Upper lobe of left lung (tissue), 6 donors: ENCODE measurements around the gene SOX2. TPM values are rescaled to one million over a fixed set of nuclear protein-coding genes. Genes with fewer than 3 reads are reported as not detected.
A peak's percentile ranks its signal among the peaks of the same experiment; 100 is the strongest.

Experiments used
- ATAC-seq, 2 donors: fragments of 200-7000 bp; cut with Tn5 transposase; one replicate each; pipeline ENCODE4 v1.9.1; 2022; ENCODE audit warnings: mild to moderate bottlenecking in 2 of 2, moderate library complexity in 2 of 2; ENCODE audit not compliant: low FRiP score in 2 of 2
- DNase-seq, 2 donors: peaks; one replicate each; pipeline ENCODE4 v3.0.0-alpha.2; 2019 to 2020
- H3K27ac ChIP-seq, 4 donors: fragments of 200-600 bp; sonication (generic); one replicate each; pipeline ENCODE4 v1.5.1; 2016 to 2019
- H3K27me3 ChIP-seq, 4 donors: fragments of 200-600 bp; sonication (generic); one replicate each; pipeline ENCODE4 v1.5.1; 2017 to 2019
- H3K36me3 ChIP-seq, 4 donors: fragments of 200-600 bp; sonication (generic); one replicate each; pipeline ENCODE4 v1.5.1; 2016 to 2019
- H3K4me1 ChIP-seq, 4 donors: fragments of 200-600 bp; sonication (generic); one replicate each; pipeline ENCODE4 v1.5.1; 2018 to 2019
- H3K4me3 ChIP-seq, 4 donors: fragments of 200-600 bp; sonication (generic); one replicate each; pipeline ENCODE4 v1.5.1; 2017 to 2019; ENCODE audit warnings: mild to moderate bottlenecking in 2 of 4, moderate library complexity in 1 of 4
- H3K9me3 ChIP-seq, 4 donors: fragments of 200-600 bp; sonication (generic); one replicate each; pipeline ENCODE4 v1.5.1; 2018 to 2019
- EP300 ChIP-seq, 4 donors: sonication (generic); formaldehyde crosslinking; IDR thresholded peaks; one replicate each; pipeline ENCODE4 v1.5.1; 2017; ENCODE audit warnings: antibody characterized with exemption in 4 of 4, control low read depth in 2 of 4
- POLR2A ChIP-seq, 4 donors: fragments of 450-650 bp; IDR thresholded peaks; one replicate each; pipeline ENCODE4 v1.5.1; 2016 to 2017; ENCODE audit warnings: antibody characterized with exemption in 4 of 4, mild to moderate bottlenecking in 2 of 4
- POLR2AphosphoS5 ChIP-seq, 2 donors: sonication (generic); formaldehyde crosslinking; IDR thresholded peaks; one replicate each; pipeline ENCODE4 v1.5.1; 2017; ENCODE audit warnings: antibody characterized with exemption in 2 of 2
- WGBS, 2 donors: methylation state at CpG; one replicate each; pipeline ENCODE4 v1.1.5; 2017 to 2018; 5-methylcytosine and 5-hydroxymethylcytosine counted together
- total RNA-seq, 6 donors: library from RNA; depleted of rRNA in 4 of 6; stranded (reverse); fragments of >200 nt in 4 of 6; gene quantifications; one replicate each; pipeline versions ENCODE4 v1.1.0 to v1.2.1, GENCODE V29; 2016 to 2021
- TF ChIP-seq, protein P1 (sequence below), 6 experiments: fragments of 450-650 bp in 4 of 6; fragments of 200-600 bp in 2 of 6; sonication (generic) in 2 of 6; IDR thresholded peaks; one replicate each; pipeline ENCODE4 v1.5.1; 2016 to 2019; ENCODE audit warnings: antibody characterized with exemption in 6 of 6
- donor health status: DM: no; HTN: no; CAD: no; lungs with moderate emphysema.
- donor health status: DM: no; HTN: yes; CAD: no; lungs with severe emphysema.

SOX2 gene
- total RNA-seq, 6 donors from 2014 or later = 0.57 to 16.4 (median 2.8) TPM

DNA sequence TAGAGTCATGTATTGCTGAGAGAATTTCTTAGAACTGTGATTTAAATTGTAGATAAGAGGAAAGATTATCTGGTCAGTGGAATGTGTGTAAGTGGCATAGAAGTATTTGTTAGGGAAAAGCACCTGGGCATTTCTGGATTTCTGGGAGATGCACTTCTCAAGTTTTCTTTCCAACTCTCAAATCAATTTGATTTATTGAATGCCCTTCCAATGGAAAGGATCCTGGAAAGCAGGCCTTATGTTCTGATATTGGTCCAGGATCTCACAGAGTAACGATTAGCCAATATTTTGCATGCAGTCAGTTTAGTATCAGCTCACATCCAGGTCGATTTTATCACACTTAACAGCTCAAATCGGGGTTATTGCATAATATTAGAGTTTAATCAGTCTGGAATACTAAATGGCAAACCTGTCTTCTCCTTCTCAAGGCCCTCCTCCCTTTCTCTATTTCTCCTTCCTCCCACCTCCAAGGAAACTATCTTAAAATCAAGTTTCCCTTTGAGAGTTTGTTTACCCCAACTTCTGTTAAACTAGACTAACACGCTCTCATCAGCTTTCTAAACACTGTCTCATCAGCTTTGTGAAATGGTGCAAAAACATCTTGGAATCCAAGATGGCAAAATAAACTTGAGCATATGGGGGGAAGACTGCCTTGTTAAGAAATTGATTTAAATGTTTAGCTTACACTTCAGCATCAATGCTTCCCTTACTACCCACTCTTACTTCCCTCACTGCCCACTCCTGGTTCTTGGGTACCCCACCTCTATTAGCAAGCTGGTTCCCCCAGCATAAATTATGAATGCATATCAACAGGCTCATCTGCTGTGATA, 9.5 kb downstream of the SOX2 start:
- Histone ChIP-seq H3K9me3 (peaks cover 0 to 4% (median 0%) of the 10 kb centered on the region in 4 donors), H3K4me1 (peaks cover 5 to 7% (median 5%) of the 10 kb centered on the region in 4 donors), H3K27me3 (peaks cover 0 to 65% (median 34%) of the 10 kb centered on the region in 4 donors), H3K4me3 (no peak overlapping the region), H3K27ac (no peak overlapping the region), H3K36me3 (no peaks in the 10 kb centered on the region)
- ATAC-seq (no peak), DNase-seq (no peak)
- TF ChIP-seq POLR2AphosphoS5 (IDR thresholded peaks at IDR 0.05) = no peak
- no peak for TF ChIP-seq EP300 (IDR thresholded peaks at IDR 0.05)
- TF ChIP-seq POLR2A (IDR thresholded peaks at IDR 0.05) = no peak
- TF ChIP-seq, protein P1, sequence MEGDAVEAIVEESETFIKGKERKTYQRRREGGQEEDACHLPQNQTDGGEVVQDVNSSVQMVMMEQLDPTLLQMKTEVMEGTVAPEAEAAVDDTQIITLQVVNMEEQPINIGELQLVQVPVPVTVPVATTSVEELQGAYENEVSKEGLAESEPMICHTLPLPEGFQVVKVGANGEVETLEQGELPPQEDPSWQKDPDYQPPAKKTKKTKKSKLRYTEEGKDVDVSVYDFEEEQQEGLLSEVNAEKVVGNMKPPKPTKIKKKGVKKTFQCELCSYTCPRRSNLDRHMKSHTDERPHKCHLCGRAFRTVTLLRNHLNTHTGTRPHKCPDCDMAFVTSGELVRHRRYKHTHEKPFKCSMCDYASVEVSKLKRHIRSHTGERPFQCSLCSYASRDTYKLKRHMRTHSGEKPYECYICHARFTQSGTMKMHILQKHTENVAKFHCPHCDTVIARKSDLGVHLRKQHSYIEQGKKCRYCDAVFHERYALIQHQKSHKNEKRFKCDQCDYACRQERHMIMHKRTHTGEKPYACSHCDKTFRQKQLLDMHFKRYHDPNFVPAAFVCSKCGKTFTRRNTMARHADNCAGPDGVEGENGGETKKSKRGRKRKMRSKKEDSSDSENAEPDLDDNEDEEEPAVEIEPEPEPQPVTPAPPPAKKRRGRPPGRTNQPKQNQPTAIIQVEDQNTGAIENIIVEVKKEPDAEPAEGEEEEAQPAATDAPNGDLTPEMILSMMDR (IDR thresholded peaks at IDR 0.05) = no peak
- WGBS, 2 donors = 37 to 51% methylated on average over 4 of the region's 4 CpGs

DNA sequence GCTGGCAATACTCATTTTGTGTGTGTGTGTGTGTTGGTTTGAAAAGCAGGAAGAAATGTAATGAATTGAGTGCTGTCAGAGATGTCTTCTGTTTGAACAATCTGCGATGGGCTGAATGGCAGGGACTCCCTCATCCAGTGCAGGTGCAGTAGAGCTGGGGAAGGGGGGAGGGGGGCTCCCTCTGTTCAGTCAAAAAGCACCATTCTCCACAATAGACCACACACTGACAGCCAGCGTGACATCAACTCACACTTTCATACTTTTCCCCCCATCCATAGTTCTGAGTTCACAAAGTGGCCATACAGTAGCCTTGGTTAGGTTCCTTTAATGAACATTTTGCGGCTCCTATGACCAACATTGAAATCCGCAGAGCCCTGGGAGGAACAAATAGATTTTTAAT, 10.4 kb downstream of the SOX2 start:
- no peaks in the 10 kb centered on the region for H3K36me3 ChIP-seq
- H3K4me1 ChIP-seq = peaks cover 13 to 14% (median 13%) of the 10 kb centered on the region in 4 donors
- DNase-seq (no peak), ATAC-seq (no peak)
- peaks cover 0 to 72% (median 37%) of the 10 kb centered on the region in 4 donors for H3K27me3 ChIP-seq
- no peak overlapping the region for H3K27ac ChIP-seq
- H3K4me3 ChIP-seq = no peak overlapping the region
- H3K9me3 ChIP-seq = peaks cover 0 to 4% (median 0%) of the 10 kb centered on the region in 4 donors
- WGBS, 2 donors = 26 to 40% methylated on average over 4 of the region's 4 CpGs
- TF ChIP-seq, protein P1 (IDR thresholded peaks at IDR 0.05) = no peak
- TF ChIP-seq EP300 (IDR thresholded peaks at IDR 0.05) (no peak), POLR2A (IDR thresholded peaks at IDR 0.05) (no peak), POLR2AphosphoS5 (IDR thresholded peaks at IDR 0.05) (no peak)

DNA sequence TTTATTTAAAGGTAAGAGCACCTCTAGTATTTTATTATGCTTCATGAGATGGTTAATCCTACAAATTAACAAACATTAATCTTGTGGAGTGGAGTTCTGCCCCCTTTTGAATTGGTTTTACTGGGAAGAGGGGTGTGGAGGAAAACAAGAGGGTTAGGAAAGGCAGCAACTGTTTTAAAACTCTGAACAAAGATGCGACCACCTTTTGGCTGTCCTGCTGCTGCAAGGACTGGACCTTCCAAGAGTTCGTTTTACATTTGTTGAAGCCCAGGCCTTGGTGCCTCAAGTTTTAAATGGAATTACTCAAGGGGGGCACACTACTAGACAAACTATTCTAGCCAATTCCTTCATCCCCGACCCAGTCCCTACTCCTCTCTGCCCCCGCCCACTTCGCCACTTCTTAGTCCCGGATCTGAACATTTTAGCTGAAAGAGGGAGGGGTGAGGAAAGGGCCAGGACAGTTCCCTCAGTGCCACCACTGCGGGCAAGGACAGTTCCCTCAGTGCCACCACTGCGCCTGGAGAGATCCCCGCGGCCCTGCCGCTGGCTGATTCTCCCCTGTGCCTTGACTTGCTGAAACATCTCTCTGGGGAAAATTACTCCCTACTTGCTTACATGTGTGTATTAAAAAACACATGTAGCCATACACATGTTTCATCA, 11.2 kb downstream of the SOX2 start:
- peaks cover 0 to 4% (median 0%) of the 10 kb centered on the region in 4 donors for H3K9me3 ChIP-seq
- peak in 1 of 2 donors; percentile 55 for DNase-seq
- ATAC-seq = no peak
- H3K4me3 ChIP-seq = no peak overlapping the region
- H3K27ac ChIP-seq = no peak overlapping the region
- H3K36me3 ChIP-seq = no peaks in the 10 kb centered on the region
- TF ChIP-seq EP300 (IDR thresholded peaks at IDR 0.05) (no peak), POLR2AphosphoS5 (IDR thresholded peaks at IDR 0.05) (no peak)
- TF ChIP-seq, protein P1 (IDR thresholded peaks at IDR 0.05) = no peak
- peaks cover 17 to 21% (median 20%) of the 10 kb centered on the region in 4 donors for H3K4me1 ChIP-seq
- H3K27me3 ChIP-seq = peaks cover 0 to 77% (median 39%) of the 10 kb centered on the region in 4 donors
- WGBS, 2 donors = 32 to 36% methylated on average over 11 of the region's 11 CpGs

DNA sequence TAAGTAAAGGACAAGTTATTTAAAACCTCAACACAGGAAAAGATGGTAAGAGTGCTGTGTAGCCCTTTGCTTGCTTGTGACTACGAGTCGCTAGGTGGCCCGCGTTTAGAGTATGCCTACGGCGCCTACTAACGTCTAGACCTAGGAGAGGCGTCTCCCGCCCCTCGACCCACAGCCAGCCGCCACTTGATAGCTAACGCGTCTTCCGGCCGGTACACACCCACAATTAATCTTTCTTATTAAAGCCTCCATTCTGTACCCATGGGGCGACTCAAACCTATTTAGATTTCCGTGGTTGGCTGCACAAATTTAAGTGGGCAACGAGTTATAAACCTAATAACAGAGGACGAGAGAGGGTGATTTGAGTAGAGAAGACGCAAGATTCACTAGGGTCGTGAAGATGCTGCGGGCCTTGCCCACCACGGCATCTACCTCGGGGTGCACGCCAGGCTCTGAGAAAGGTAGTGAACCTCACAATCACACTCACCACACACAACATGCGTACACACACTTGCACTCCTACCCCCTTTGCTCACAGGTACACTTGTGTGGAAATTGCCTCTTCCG, 12.0 kb downstream of the SOX2 start:
- Histone ChIP-seq H3K9me3 (peaks cover 0 to 4% (median 0%) of the 10 kb centered on the region in 4 donors), H3K27ac (no peak overlapping the region), H3K4me1 (peaks cover 17 to 22% (median 20%) of the 10 kb centered on the region in 4 donors), H3K27me3 (peaks cover 0 to 73% (median 40%) of the 10 kb centered on the region in 4 donors), H3K36me3 (no peaks in the 10 kb centered on the region), H3K4me3 (no peak overlapping the region)
- WGBS, 2 donors = 30 to 39% methylated on average over 27 of the region's 27 CpGs
- DNase-seq (no peak), ATAC-seq (no peak)
- TF ChIP-seq POLR2AphosphoS5 (IDR thresholded peaks at IDR 0.05) (no peak), EP300 (IDR thresholded peaks at IDR 0.05) (no peak), POLR2A (IDR thresholded peaks at IDR 0.05) (no peak)
- TF ChIP-seq, protein P1 (IDR thresholded peaks at IDR 0.05) = no peak
